PC-9 (cell line): ENCODE data around the gene WNK1.

Experiments used
- EZH2 ChIP-seq: fragments of 200-600 bp; sonication (generic); IDR thresholded peaks from 2 replicates; pipeline ENCODE4 v1.8.0; 2017; ENCODE audit warnings: antibody characterized with exemption, low read depth
- TF ChIP-seq, protein P1 (sequence below): fragments of 200-600 bp; sonication (generic); conservative IDR thresholded peaks from 2 replicates; pipeline ENCODE4 v1.6.1; 2017; ENCODE audit warnings: mixed run types, antibody characterized with exemption, mild to moderate bottlenecking, moderate library complexity

GRCh38 chr12:835754-836518 is 83.6 kb downstream of the WNK1 start:
- TF ChIP-seq, protein P1, sequence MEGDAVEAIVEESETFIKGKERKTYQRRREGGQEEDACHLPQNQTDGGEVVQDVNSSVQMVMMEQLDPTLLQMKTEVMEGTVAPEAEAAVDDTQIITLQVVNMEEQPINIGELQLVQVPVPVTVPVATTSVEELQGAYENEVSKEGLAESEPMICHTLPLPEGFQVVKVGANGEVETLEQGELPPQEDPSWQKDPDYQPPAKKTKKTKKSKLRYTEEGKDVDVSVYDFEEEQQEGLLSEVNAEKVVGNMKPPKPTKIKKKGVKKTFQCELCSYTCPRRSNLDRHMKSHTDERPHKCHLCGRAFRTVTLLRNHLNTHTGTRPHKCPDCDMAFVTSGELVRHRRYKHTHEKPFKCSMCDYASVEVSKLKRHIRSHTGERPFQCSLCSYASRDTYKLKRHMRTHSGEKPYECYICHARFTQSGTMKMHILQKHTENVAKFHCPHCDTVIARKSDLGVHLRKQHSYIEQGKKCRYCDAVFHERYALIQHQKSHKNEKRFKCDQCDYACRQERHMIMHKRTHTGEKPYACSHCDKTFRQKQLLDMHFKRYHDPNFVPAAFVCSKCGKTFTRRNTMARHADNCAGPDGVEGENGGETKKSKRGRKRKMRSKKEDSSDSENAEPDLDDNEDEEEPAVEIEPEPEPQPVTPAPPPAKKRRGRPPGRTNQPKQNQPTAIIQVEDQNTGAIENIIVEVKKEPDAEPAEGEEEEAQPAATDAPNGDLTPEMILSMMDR: no peak
- no peak for TF ChIP-seq EZH2
